ENCODE measurements around the gene AUH. TPM values are rescaled to one million over a fixed set of nuclear protein-coding genes. Genes with fewer than 3 reads are reported as not detected.

The AUH gene
- total and polyA plus RNA-seq, 2 donors (not counting 1 experiment from before 2014, with no cell fraction given), result 5.2 to 29.1 TPM

DNA sequence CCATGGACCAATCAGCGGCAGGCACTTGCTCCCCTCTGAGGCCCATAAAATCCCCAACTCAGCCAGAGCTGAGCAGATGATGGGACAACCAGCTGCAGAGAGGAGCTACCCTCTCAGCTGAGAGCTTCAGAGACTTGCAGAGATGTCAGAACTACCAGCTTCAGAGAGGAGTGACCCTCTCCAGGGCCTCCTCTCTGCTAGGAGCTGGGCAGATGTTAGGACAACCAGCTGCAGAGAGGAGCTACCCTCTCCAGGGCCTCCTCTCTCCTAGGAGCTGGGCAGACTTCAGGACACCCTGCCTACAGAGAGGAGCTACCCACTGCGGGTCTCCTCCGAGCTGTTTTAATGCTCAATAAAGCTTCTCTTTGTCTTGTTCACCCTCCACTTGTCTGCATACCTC lies 3.0 kb upstream of the AUH start:
- H3K4me1 ChIP-seq (ENCODE audit: control insufficient read depth in 2 of 2, insufficient read depth in 2 of 2, low read length in 2 of 2), result peaks cover 16 to 17% of the 10 kb centered on the region in 2 donors
- ATAC-seq (ENCODE audit: low read depth) (no peak), DNase-seq (no peak)
- H3K4me2 ChIP-seq (replicated peaks; ENCODE audit: low read depth, low read length, poor library complexity, severe bottlenecking), result no peak overlapping the region
- peaks cover 0 to 3% (median 1%) of the 10 kb centered on the region in 4 experiments for H3K27me3 ChIP-seq (replicated peaks in 1 of 4; ENCODE audit: control extremely low read depth in 1 of 4, control insufficient read depth in 3 of 4, insufficient read depth in 4 of 4, low read length in 3 of 4)
- peaks cover 17% of the 10 kb centered on the region for H3K27me3 Mint-ChIP-seq
- no peak overlapping the region for H3K9ac ChIP-seq (ENCODE audit: low read length)
- H3K9me3 ChIP-seq (ENCODE audit: control extremely low read depth in 1 of 3, control insufficient read depth in 2 of 3, insufficient read depth in 1 of 3, low read length in 2 of 3), result peaks cover 0 to 11% (median 4%) of the 10 kb centered on the region in 3 donors
- no peaks in the 10 kb centered on the region for H3K9me3 Mint-ChIP-seq (ENCODE audit: insufficient read depth)
- no peak overlapping the region for H3K27ac Mint-ChIP-seq
- H3K4me3 Mint-ChIP-seq, result no peak overlapping the region
- peaks cover 27% of the 10 kb centered on the region for H3K79me2 ChIP-seq (ENCODE audit: control insufficient read depth, insufficient read depth, low read length)
- no peaks in the 10 kb centered on the region for H3K36me3 ChIP-seq (replicated peaks in 1 of 2; ENCODE audit: control extremely low read depth in 1 of 2, control insufficient read depth in 1 of 2, extremely low read depth in 1 of 2, insufficient read depth in 2 of 2, low read length in 1 of 2)
- peaks cover 23% of the 10 kb centered on the region for H3K4me1 Mint-ChIP-seq
- TF ChIP-seq, protein P1, sequence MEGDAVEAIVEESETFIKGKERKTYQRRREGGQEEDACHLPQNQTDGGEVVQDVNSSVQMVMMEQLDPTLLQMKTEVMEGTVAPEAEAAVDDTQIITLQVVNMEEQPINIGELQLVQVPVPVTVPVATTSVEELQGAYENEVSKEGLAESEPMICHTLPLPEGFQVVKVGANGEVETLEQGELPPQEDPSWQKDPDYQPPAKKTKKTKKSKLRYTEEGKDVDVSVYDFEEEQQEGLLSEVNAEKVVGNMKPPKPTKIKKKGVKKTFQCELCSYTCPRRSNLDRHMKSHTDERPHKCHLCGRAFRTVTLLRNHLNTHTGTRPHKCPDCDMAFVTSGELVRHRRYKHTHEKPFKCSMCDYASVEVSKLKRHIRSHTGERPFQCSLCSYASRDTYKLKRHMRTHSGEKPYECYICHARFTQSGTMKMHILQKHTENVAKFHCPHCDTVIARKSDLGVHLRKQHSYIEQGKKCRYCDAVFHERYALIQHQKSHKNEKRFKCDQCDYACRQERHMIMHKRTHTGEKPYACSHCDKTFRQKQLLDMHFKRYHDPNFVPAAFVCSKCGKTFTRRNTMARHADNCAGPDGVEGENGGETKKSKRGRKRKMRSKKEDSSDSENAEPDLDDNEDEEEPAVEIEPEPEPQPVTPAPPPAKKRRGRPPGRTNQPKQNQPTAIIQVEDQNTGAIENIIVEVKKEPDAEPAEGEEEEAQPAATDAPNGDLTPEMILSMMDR (IDR thresholded peaks at IDR 0.05), result no peak
- TF ChIP-seq EZH2 (IDR thresholded peaks at IDR 0.05; ENCODE audit: borderline replicate concordance, insufficient read depth, low read depth, low read length, poor library complexity, severe bottlenecking), result no peak
- peaks cover 5% of the 10 kb centered on the region for H4K20me1 ChIP-seq (ENCODE audit: control insufficient read depth, insufficient read depth, low read length, poor library complexity, severe bottlenecking)
- POLR2A ChIA-PET, result no interaction called here
- WGBS (ENCODE audit: insufficient coverage), result 100% methylated on average over 3 of the region's 3 CpGs
- H2AFZ ChIP-seq (ENCODE audit: insufficient read depth, low read depth, low read length, poor library complexity, severe bottlenecking), result no peak overlapping the region
- CTCF ChIA-PET, result no interaction called here
- no peak overlapping the region for H3K27ac ChIP-seq (ENCODE audit: low read length in 2 of 2)
- no peak overlapping the region for H3K4me3 ChIP-seq (ENCODE audit: control extremely low read depth in 1 of 5, extremely low read depth in 1 of 5, insufficient read depth in 1 of 5, low read depth in 2 of 5, low read length in 4 of 5)
- intact Hi-C loops (cut with micrococcal nuclease), result loop anchor here (5.0 kb wide), 1 partner anchor 172 kb away; no protein-coding TSS in a partner anchor

DNA sequence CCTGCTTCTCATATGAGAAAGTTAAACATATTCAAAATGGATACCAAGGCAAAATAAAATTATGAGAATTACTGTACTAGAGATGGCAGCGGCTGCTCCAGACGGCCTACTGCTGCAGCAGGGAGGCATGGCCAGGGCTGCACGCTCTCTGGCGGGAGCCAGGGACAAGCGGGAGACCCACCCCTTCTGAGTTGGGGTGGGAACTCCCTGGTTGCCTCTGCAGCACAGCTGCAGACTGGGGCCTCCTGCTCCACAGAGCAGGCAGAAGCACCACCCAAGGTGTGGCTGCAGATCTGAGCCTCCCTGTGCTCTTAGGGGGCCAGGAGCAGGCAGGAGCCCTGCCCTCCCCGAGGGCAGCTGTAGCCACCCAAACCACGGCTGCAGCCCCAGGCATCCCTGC lies 2.3 kb upstream of the AUH start:
- peaks cover 0 to 3% (median 1%) of the 10 kb centered on the region in 4 experiments for H3K27me3 ChIP-seq (replicated peaks in 1 of 4; ENCODE audit: control extremely low read depth in 1 of 4, control insufficient read depth in 3 of 4, insufficient read depth in 4 of 4, low read length in 3 of 4)
- peaks cover 11% of the 10 kb centered on the region for H4K20me1 ChIP-seq (ENCODE audit: control insufficient read depth, insufficient read depth, low read length, poor library complexity, severe bottlenecking)
- no peak overlapping the region for H3K27ac ChIP-seq (ENCODE audit: low read length in 2 of 2)
- peaks cover 29% of the 10 kb centered on the region for H3K4me1 Mint-ChIP-seq
- intact Hi-C loops (cut with micrococcal nuclease), result loop anchor here (5.0 kb wide), 1 partner anchor 172 kb away; no protein-coding TSS in a partner anchor
- no peak for DNase-seq
- ChIA-PET POLR2A (no interaction called here), CTCF (no interaction called here)
- no peak for ATAC-seq (ENCODE audit: low read depth)
- H3K9ac ChIP-seq (ENCODE audit: low read length), result no peak overlapping the region
- H3K9me3 Mint-ChIP-seq (ENCODE audit: insufficient read depth), result no peaks in the 10 kb centered on the region
- WGBS (ENCODE audit: insufficient coverage), result 94% methylated on average over 7 of the region's 7 CpGs
- peaks cover 34% of the 10 kb centered on the region for H3K79me2 ChIP-seq (ENCODE audit: control insufficient read depth, insufficient read depth, low read length)
- H3K4me2 ChIP-seq (replicated peaks; ENCODE audit: low read depth, low read length, poor library complexity, severe bottlenecking), result no peak overlapping the region
- H3K27me3 Mint-ChIP-seq, result peaks cover 10% of the 10 kb centered on the region
- no peak overlapping the region for H3K4me3 ChIP-seq (ENCODE audit: control extremely low read depth in 1 of 5, extremely low read depth in 1 of 5, insufficient read depth in 1 of 5, low read depth in 2 of 5, low read length in 4 of 5)
- TF ChIP-seq, protein P1 (IDR thresholded peaks at IDR 0.05), result no peak
- TF ChIP-seq EZH2 (IDR thresholded peaks at IDR 0.05; ENCODE audit: borderline replicate concordance, insufficient read depth, low read depth, low read length, poor library complexity, severe bottlenecking), result no peak
- peaks cover 16 to 19% of the 10 kb centered on the region in 2 donors for H3K4me1 ChIP-seq (ENCODE audit: control insufficient read depth in 2 of 2, insufficient read depth in 2 of 2, low read length in 2 of 2)
- H3K27ac Mint-ChIP-seq, result no peak overlapping the region
- peaks cover 0 to 11% (median 4%) of the 10 kb centered on the region in 3 donors for H3K9me3 ChIP-seq (ENCODE audit: control extremely low read depth in 1 of 3, control insufficient read depth in 2 of 3, insufficient read depth in 1 of 3, low read length in 2 of 3)
- H3K36me3 ChIP-seq (replicated peaks in 1 of 2; ENCODE audit: control extremely low read depth in 1 of 2, control insufficient read depth in 1 of 2, extremely low read depth in 1 of 2, insufficient read depth in 2 of 2, low read length in 1 of 2), result no peaks in the 10 kb centered on the region
- no peak overlapping the region for H3K4me3 Mint-ChIP-seq
- no peak overlapping the region for H2AFZ ChIP-seq (ENCODE audit: insufficient read depth, low read depth, low read length, poor library complexity, severe bottlenecking)

Data from B cell (primary cell).